ENCODE measurements around the gene ADGRA3. TPM values are rescaled to one million over a fixed set of nuclear protein-coding genes. Genes with fewer than 3 reads are reported as not detected.

Gene ADGRA3
- total RNA-seq, 1 experiment from 2014 or later, result 56.5 TPM

GRCh38 chr4:22485737-22486136, 30.1 kb downstream of the ADGRA3 start:
- no peak overlapping the region for H2BK20ac ChIP-seq (ENCODE audit: low read depth, low read length, poor library complexity, severe bottlenecking)
- no peak overlapping the region for H3K56ac ChIP-seq (ENCODE audit: insufficient read length, low read depth, low read length)
- DNase-seq, result no peak
- no peak overlapping the region for H4K91ac ChIP-seq (ENCODE audit: insufficient read length, low read depth, low read length)
- no peak overlapping the region for H2BK120ac ChIP-seq (ENCODE audit: low read depth, low read length, poor library complexity, severe bottlenecking)
- Mint-ChIP-seq H3K36me3 (ENCODE audit: insufficient read depth in 1 of 3, low read depth in 3 of 3) (peaks cover 2 to 7% (median 3%) of the 10 kb centered on the region in 3 experiments; a peak in 3 of 7 replicates), H3K27me3 (ENCODE audit: low read depth) (no peaks in the 10 kb centered on the region), H3K27ac (peak overlapping the region in 1 of 3 experiments; percentile 34; a peak in 1 of 7 replicates), H3K9me3 (no peaks in the 10 kb centered on the region), H3K4me3 (no peak overlapping the region), H3K4me1 (peaks cover 52% of the 10 kb centered on the region in 2 experiments)
- H3K9ac ChIP-seq (ENCODE audit: extremely low read depth, insufficient read length, low read length), result no peak overlapping the region
- no peak overlapping the region for H2BK5ac ChIP-seq (ENCODE audit: insufficient read length, low read length)
- H3K27me3 ChIP-seq (ENCODE audit: insufficient read depth, low read length), result no peaks in the 10 kb centered on the region
- no peak overlapping the region for H4K8ac ChIP-seq (replicated peaks; ENCODE audit: insufficient read length, low read depth, low read length)
- no peak overlapping the region for H2BK15ac ChIP-seq (ENCODE audit: low read depth, low read length)
- H3K27ac ChIP-seq (ENCODE audit: insufficient read length, low read depth, low read length), result no peak overlapping the region
- no peaks in the 10 kb centered on the region for H3K79me1 ChIP-seq (ENCODE audit: insufficient read depth, low read depth, low read length, poor library complexity, severe bottlenecking)
- H2AK5ac ChIP-seq (ENCODE audit: insufficient read length, low read length), result no peak overlapping the region
- H3K4me2 ChIP-seq (ENCODE audit: insufficient read depth, insufficient read length, low read length), result no peak overlapping the region
- H4K20me1 ChIP-seq (ENCODE audit: control insufficient read depth, insufficient read depth, insufficient read length), result peaks cover 2% of the 10 kb centered on the region
- TF ChIP-seq CTCF (conservative IDR thresholded peaks at IDR 0.05), result no peak
- H3K18ac ChIP-seq (ENCODE audit: insufficient read length, low read depth, low read length), result no peak overlapping the region
- no peak overlapping the region for H2AFZ ChIP-seq (ENCODE audit: low read length)
- no peak overlapping the region for H2BK12ac ChIP-seq (ENCODE audit: insufficient read length, low read depth, low read length)
- no peaks in the 10 kb centered on the region for H3K23me2 ChIP-seq (ENCODE audit: insufficient read length, low read depth, low read length, poor library complexity, severe bottlenecking)
- H3K23ac ChIP-seq (ENCODE audit: insufficient read length, low read depth, low read length), result no peak overlapping the region
- no peak overlapping the region for H4K5ac ChIP-seq (ENCODE audit: insufficient read length, low read depth, low read length)
- no peak overlapping the region for H3K4ac ChIP-seq (ENCODE audit: low read depth, low read length)
- no peak overlapping the region for H3K14ac ChIP-seq (ENCODE audit: insufficient read depth, low read length)
- WGBS (ENCODE audit: extremely low coverage, insufficient read length, low lambda C conversion rate), result no CpG with 5 or more reads among the region's 4 CpGs
- peaks cover 27% of the 10 kb centered on the region; the same call in 1 of the 2 replicates for H3K79me2 ChIP-seq (ENCODE audit: insufficient read depth, low read length)
- H3T11ph ChIP-seq (ENCODE audit: low read length), result no peak overlapping the region
- peaks cover 1% of the 10 kb centered on the region; the same call in 1 of the 2 replicates for H3K4me1 ChIP-seq (ENCODE audit: insufficient read depth, low read length)
- H3K9me3 ChIP-seq (ENCODE audit: control insufficient read depth, low read depth, low read length), result no peaks in the 10 kb centered on the region

Data from H9 (cell line).